MM.1S (cell line): ENCODE data around the gene TRIM7.

Source experiments
- CTCF ChIP-seq: fragments of 300-600 bp; sonication (generic); IDR thresholded peaks from 2 replicates; pipeline ENCODE4 v1.5.1; 2016; ENCODE audit warnings: antibody characterized with exemption, low read length, mixed read lengths
- EZH2phosphoT487 ChIP-seq: fragments of 300-600 bp; sonication (generic); IDR thresholded peaks from 2 replicates; pipeline ENCODE4 v1.6.1; 2018; ENCODE audit warnings: antibody characterized with exemption, low read length

GRCh38 chr5:181166812-181167733, 37.9 kb downstream of the TRIM7 start:
- no peak for TF ChIP-seq CTCF
- TF ChIP-seq EZH2phosphoT487, result no peak
